K562 (cell line): ENCODE data around the gene ANKRD27. TPM values are rescaled to one million over a fixed set of nuclear protein-coding genes. Genes with fewer than 3 reads are reported as not detected.

Source experiments
- JUND ChIP-seq, 2 experiments: IDR thresholded peaks; 2 replicates in 1 of 2; 3 replicates in 1 of 2; pipeline ENCODE4 v1.6.1; 2011; ENCODE audit warnings: borderline replicate concordance in 2 of 2, low read depth in 2 of 2, low read length in 2 of 2, improper control_type of control experiment in 1 of 2, missing biosample characterization in 1 of 2, missing genetic modification characterization in 1 of 2, missing genetic modification reagents in 1 of 2
- RAD51 ChIP-seq: fragments of 450-650 bp; IDR thresholded peaks from 2 replicates; pipeline ENCODE4 v1.7.1; 2016; ENCODE audit warnings: low read depth, mild to moderate bottlenecking, borderline replicate concordance
- SIN3A ChIP-seq, 2 experiments: fragments of 150-350 bp in 1 of 2; IDR thresholded peaks; 2 replicates each; pipeline ENCODE4 v1.6.1; 2011 to 2016; ENCODE audit warnings: borderline replicate concordance in 2 of 2, low read depth in 2 of 2, low read length in 2 of 2, mild to moderate bottlenecking in 2 of 2, moderate library complexity in 2 of 2; ENCODE audit not compliant: control insufficient read depth in 1 of 2
- ZNF561 ChIP-seq: fragments of 450-650 bp; formaldehyde crosslinking; conservative IDR thresholded peaks from 2 replicates; pipeline ENCODE4 v1.4.0; 2020; ENCODE audit warnings: mild to moderate bottlenecking, moderate library complexity
- polyA plus RNA-seq, 8 experiments: library from polyadenylated mRNA; depleted of rRNA in 4 of 8; stranded (reverse) in 5 of 8; unstranded in 3 of 8; fragments of >200 nt; fragmentation: Nextera tagmentation in 2 of 8; fragmentation: Illumina TruSeq in 1 of 8; extraction: Ambion mirVana in 2 of 8; extraction: Trizol in 1 of 8; gene quantifications; 2 replicates each; pipeline versions ENCODE4 v1.2.1 to v1.2.3, GENCODE V29; 2011 to 2014; ENCODE audit warnings: inconsistent platforms in 1 of 8, missing spikeins in 1 of 8
- total RNA-seq, 7 experiments: library from RNA; depleted of rRNA in 6 of 7; stranded (reverse); fragments of >200 nt in 6 of 7; fragmentation: Illumina TruSeq in 2 of 7; extraction: Trizol in 2 of 7; gene quantifications; 2 replicates each; pipeline versions ENCODE4 v1.2.1 to v1.2.3, GENCODE V29; 2011 to 2021; ENCODE audit warnings: low replicate concordance in 1 of 7
- TF ChIP-seq, protein P1 (sequence below): fragments of 450-650 bp; IDR thresholded peaks from 2 replicates; pipeline ENCODE4 v1.6.1; 2017; ENCODE audit warnings: antibody characterized with exemption
- TF ChIP-seq, protein P2 (sequence below): fragments of 450-650 bp; formaldehyde crosslinking; IDR thresholded peaks from 2 replicates; pipeline ENCODE4 v1.4.0; 2020; ENCODE audit warnings: mild to moderate bottlenecking, mixed read lengths
- TF ChIP-seq, protein P3 (sequence below): fragments of 200-600 bp; sonication (generic); IDR thresholded peaks from one replicate; pipeline ENCODE4 v1.6.1; 2012; ENCODE audit warnings: mild to moderate bottlenecking, low read depth, low read length, inconsistent platforms
- TF ChIP-seq, protein P4 (sequence below): fragments of 250-450 bp; sonication (Bioruptor Pico); IDR thresholded peaks from 2 replicates; pipeline ENCODE4 v1.5.0; 2021

Gene ANKRD27
- total and polyA plus RNA-seq, 9 of the 15 experiments (the other 6 are each of a cell fraction or from before 2014, with no cell fraction given), result 5.3 to 71.3 (median 54.2) TPM

DNA sequence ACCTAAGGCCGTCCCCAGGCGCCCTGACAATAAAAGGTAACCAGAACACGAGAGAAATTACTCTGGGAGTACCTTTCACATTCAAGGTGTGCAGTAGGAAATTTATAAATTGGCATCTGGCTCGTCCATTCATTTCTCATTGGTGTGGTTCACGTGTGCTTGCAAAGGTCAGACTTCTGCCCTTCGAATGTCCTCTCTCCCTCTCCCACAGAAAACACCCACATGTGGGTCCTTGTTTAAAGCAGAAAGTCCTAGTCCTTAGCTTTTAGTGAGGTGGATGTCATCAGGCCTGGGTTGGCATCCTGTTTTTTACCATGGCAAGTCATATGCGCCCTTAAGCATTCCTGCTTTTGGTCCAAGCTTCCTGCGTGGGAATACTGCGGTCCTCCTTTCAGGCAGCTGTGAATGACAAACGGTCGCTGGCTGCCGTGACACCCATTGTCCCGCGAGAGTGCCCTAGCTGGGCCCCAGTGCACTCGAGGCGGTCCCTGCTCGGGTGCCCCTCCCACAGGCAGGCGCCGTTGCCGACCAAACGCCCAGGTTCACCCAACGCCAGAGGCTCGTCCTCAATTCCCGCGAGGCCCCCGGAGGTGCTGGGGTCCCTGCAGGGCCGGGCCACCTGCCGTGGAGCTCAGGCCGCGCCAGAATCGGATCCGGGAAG is 16.4 kb upstream of the ANKRD27 start, which contains the start of gene NUDT19 (continued):
- TF ChIP-seq SIN3A (IDR thresholded peaks at IDR 0.05; ENCODE audit: borderline replicate concordance in 2 of 2, control insufficient read depth in 1 of 2, low read depth in 2 of 2, low read length in 2 of 2) (peak in 1 of 2 experiments; percentile 71; a peak in 1 of 4 replicates), RAD51 (no peak), ZNF561 (CRISPR knock-in tag) (no peak), JUND (IDR thresholded peaks at IDR 0.05; ENCODE audit: borderline replicate concordance, low read depth, low read length) (no peak), JUND (tag; IDR thresholded peaks at IDR 0.05; ENCODE audit: borderline replicate concordance, low read depth, low read length) (peak; percentile 21; the same call in 1 of the 3 replicates)
- TF ChIP-seq, protein P1, sequence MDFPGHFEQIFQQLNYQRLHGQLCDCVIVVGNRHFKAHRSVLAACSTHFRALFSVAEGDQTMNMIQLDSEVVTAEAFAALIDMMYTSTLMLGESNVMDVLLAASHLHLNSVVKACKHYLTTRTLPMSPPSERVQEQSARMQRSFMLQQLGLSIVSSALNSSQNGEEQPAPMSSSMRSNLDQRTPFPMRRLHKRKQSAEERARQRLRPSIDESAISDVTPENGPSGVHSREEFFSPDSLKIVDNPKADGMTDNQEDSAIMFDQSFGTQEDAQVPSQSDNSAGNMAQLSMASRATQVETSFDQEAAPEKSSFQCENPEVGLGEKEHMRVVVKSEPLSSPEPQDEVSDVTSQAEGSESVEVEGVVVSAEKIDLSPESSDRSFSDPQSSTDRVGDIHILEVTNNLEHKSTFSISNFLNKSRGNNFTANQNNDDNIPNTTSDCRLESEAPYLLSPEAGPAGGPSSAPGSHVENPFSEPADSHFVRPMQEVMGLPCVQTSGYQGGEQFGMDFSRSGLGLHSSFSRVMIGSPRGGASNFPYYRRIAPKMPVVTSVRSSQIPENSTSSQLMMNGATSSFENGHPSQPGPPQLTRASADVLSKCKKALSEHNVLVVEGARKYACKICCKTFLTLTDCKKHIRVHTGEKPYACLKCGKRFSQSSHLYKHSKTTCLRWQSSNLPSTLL, result no peak
- TF ChIP-seq, protein P2, sequence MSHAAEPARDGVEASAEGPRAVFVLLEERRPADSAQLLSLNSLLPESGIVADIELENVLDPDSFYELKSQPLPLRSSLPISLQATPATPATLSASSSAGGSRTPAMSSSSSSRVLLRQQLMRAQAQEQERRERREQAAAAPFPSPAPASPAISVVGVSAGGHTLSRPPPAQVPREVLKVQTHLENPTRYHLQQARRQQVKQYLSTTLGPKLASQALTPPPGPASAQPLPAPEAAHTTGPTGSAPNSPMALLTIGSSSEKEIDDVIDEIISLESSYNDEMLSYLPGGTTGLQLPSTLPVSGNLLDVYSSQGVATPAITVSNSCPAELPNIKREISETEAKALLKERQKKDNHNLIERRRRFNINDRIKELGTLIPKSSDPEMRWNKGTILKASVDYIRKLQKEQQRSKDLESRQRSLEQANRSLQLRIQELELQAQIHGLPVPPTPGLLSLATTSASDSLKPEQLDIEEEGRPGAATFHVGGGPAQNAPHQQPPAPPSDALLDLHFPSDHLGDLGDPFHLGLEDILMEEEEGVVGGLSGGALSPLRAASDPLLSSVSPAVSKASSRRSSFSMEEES (CRISPR knock-in tag), result no peak
- TF ChIP-seq, protein P3, sequence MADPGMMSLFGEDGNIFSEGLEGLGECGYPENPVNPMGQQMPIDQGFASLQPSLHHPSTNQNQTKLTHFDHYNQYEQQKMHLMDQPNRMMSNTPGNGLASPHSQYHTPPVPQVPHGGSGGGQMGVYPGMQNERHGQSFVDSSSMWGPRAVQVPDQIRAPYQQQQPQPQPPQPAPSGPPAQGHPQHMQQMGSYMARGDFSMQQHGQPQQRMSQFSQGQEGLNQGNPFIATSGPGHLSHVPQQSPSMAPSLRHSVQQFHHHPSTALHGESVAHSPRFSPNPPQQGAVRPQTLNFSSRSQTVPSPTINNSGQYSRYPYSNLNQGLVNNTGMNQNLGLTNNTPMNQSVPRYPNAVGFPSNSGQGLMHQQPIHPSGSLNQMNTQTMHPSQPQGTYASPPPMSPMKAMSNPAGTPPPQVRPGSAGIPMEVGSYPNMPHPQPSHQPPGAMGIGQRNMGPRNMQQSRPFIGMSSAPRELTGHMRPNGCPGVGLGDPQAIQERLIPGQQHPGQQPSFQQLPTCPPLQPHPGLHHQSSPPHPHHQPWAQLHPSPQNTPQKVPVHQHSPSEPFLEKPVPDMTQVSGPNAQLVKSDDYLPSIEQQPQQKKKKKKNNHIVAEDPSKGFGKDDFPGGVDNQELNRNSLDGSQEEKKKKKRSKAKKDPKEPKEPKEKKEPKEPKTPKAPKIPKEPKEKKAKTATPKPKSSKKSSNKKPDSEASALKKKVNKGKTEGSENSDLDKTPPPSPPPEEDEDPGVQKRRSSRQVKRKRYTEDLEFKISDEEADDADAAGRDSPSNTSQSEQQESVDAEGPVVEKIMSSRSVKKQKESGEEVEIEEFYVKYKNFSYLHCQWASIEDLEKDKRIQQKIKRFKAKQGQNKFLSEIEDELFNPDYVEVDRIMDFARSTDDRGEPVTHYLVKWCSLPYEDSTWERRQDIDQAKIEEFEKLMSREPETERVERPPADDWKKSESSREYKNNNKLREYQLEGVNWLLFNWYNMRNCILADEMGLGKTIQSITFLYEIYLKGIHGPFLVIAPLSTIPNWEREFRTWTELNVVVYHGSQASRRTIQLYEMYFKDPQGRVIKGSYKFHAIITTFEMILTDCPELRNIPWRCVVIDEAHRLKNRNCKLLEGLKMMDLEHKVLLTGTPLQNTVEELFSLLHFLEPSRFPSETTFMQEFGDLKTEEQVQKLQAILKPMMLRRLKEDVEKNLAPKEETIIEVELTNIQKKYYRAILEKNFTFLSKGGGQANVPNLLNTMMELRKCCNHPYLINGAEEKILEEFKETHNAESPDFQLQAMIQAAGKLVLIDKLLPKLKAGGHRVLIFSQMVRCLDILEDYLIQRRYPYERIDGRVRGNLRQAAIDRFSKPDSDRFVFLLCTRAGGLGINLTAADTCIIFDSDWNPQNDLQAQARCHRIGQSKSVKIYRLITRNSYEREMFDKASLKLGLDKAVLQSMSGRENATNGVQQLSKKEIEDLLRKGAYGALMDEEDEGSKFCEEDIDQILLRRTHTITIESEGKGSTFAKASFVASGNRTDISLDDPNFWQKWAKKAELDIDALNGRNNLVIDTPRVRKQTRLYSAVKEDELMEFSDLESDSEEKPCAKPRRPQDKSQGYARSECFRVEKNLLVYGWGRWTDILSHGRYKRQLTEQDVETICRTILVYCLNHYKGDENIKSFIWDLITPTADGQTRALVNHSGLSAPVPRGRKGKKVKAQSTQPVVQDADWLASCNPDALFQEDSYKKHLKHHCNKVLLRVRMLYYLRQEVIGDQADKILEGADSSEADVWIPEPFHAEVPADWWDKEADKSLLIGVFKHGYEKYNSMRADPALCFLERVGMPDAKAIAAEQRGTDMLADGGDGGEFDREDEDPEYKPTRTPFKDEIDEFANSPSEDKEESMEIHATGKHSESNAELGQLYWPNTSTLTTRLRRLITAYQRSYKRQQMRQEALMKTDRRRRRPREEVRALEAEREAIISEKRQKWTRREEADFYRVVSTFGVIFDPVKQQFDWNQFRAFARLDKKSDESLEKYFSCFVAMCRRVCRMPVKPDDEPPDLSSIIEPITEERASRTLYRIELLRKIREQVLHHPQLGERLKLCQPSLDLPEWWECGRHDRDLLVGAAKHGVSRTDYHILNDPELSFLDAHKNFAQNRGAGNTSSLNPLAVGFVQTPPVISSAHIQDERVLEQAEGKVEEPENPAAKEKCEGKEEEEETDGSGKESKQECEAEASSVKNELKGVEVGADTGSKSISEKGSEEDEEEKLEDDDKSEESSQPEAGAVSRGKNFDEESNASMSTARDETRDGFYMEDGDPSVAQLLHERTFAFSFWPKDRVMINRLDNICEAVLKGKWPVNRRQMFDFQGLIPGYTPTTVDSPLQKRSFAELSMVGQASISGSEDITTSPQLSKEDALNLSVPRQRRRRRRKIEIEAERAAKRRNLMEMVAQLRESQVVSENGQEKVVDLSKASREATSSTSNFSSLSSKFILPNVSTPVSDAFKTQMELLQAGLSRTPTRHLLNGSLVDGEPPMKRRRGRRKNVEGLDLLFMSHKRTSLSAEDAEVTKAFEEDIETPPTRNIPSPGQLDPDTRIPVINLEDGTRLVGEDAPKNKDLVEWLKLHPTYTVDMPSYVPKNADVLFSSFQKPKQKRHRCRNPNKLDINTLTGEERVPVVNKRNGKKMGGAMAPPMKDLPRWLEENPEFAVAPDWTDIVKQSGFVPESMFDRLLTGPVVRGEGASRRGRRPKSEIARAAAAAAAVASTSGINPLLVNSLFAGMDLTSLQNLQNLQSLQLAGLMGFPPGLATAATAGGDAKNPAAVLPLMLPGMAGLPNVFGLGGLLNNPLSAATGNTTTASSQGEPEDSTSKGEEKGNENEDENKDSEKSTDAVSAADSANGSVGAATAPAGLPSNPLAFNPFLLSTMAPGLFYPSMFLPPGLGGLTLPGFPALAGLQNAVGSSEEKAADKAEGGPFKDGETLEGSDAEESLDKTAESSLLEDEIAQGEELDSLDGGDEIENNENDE, result no peak
- TF ChIP-seq, protein P4, sequence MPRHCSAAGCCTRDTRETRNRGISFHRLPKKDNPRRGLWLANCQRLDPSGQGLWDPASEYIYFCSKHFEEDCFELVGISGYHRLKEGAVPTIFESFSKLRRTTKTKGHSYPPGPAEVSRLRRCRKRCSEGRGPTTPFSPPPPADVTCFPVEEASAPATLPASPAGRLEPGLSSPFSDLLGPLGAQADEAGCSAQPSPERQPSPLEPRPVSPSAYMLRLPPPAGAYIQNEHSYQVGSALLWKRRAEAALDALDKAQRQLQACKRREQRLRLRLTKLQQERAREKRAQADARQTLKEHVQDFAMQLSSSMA (CRISPR knock-in tag), result no peak
